WTC11 (cell line): ENCODE data around the gene ZNF626.
A peak's percentile ranks its signal among the peaks of the same experiment; 100 is the strongest.

Experiments
- ATF1 ChIP-seq: sonication (generic); formaldehyde crosslinking; IDR thresholded peaks from 2 replicates; pipeline ENCODE4 v1.8.1; 2023; ENCODE audit warnings: mild to moderate bottlenecking, moderate library complexity, missing genetic modification reagents
- FOXP1 ChIP-seq: sonication (generic); formaldehyde crosslinking; IDR thresholded peaks from 2 replicates; pipeline ENCODE4 v1.8.0; 2022; ENCODE audit warnings: missing genetic modification reagents, mild to moderate bottlenecking, moderate library complexity, borderline replicate concordance
- GTF2I ChIP-seq: fragments of 250-450 bp; sonication (Bioruptor Pico); conservative IDR thresholded peaks from 2 replicates; pipeline ENCODE4 v1.4.0; 2021; ENCODE audit warnings: mild to moderate bottlenecking
- IRF2 ChIP-seq: sonication (generic); formaldehyde crosslinking; IDR thresholded peaks from 2 replicates; pipeline ENCODE4 v1.8.0; 2022; ENCODE audit warnings: low read depth, missing genetic modification reagents, borderline replicate concordance
- JUN ChIP-seq: sonication (generic); formaldehyde crosslinking; IDR thresholded peaks from 2 replicates; pipeline ENCODE4 v1.8.0; 2023; ENCODE audit warnings: mild to moderate bottlenecking, missing genetic modification reagents
- NFYB ChIP-seq: sonication (generic); formaldehyde crosslinking; conservative IDR thresholded peaks from 2 replicates; pipeline ENCODE4 v1.8.0; 2022; ENCODE audit warnings: low read depth, missing genetic modification reagents
- RELA ChIP-seq: sonication (generic); formaldehyde crosslinking; IDR thresholded peaks from 2 replicates; pipeline ENCODE4 v1.8.1; 2022; ENCODE audit warnings: missing genetic modification reagents, mild to moderate bottlenecking, borderline replicate concordance
- ZBTB21 ChIP-seq: sonication (generic); formaldehyde crosslinking; IDR thresholded peaks from 2 replicates; pipeline ENCODE4 v1.8.1; 2023; ENCODE audit warnings: mild to moderate bottlenecking, missing genetic modification reagents, borderline replicate concordance
- ZNF138 ChIP-seq: sonication (generic); formaldehyde crosslinking; conservative IDR thresholded peaks from 2 replicates; pipeline ENCODE4 v1.8.1; 2022; ENCODE audit warnings: mild to moderate bottlenecking, moderate library complexity, missing genetic modification reagents
- TF ChIP-seq, protein P1 (sequence below): fragments of 200-600 bp; IDR thresholded peaks from 2 replicates; pipeline ENCODE4 v1.8.0; 2022; ENCODE audit warnings: antibody characterized with exemption
- TF ChIP-seq, protein P2 (sequence below): sonication (generic); formaldehyde crosslinking; IDR thresholded peaks from 2 replicates; pipeline ENCODE4 v1.8.0; 2023; ENCODE audit warnings: missing genetic modification reagents, mild to moderate bottlenecking, borderline replicate concordance
- TF ChIP-seq, protein P3 (sequence below): fragments of 250-450 bp; sonication (Bioruptor Pico); IDR thresholded peaks from 2 replicates; pipeline ENCODE4 v1.9.0; 2021; ENCODE audit warnings: moderate library complexity, mild to moderate bottlenecking, inconsistent platforms, borderline replicate concordance
- TF ChIP-seq, protein P4 (sequence below): sonication (generic); formaldehyde crosslinking; IDR thresholded peaks from 2 replicates; pipeline ENCODE4 v1.8.1; 2022; ENCODE audit warnings: low read depth, missing genetic modification reagents, borderline replicate concordance
- TF ChIP-seq, protein P5 (sequence below): sonication (generic); formaldehyde crosslinking; IDR thresholded peaks from 2 replicates; pipeline ENCODE4 v1.8.1; 2022; ENCODE audit warnings: missing genetic modification reagents, borderline replicate concordance

DNA sequence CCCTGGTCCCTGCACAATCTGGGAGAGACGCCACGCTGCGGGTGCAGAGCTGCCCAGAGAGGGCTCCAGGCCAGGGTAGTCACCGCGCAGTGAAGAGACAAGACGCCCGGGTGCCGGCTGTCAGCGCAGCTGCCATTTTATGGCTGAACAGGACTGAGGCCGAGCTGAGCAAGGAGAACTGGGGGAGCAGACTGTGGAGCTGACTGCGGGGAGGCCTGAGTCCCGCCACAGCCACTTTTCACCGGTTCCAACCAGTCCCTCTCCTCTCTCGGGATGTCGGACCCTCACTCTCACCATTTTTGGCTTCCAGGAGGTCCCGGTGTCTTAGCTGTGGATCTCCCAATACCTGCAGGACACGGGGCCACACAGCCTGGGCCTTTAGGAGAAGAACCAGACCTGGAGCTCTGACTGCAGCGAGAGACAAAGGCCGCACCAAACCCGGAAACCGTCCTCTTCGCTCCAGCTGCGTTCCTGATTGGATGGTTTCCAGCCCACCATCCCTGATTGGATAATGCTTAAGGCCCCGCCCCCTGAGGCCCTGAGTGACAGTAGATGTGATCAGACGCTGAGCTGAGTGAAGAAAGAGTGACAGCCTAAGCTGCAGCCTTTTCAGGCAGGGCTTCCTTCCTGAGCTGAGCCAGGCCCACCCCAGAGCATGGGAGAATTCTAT, at the start of gene ZNF626:
- TF ChIP-seq, protein P1, sequence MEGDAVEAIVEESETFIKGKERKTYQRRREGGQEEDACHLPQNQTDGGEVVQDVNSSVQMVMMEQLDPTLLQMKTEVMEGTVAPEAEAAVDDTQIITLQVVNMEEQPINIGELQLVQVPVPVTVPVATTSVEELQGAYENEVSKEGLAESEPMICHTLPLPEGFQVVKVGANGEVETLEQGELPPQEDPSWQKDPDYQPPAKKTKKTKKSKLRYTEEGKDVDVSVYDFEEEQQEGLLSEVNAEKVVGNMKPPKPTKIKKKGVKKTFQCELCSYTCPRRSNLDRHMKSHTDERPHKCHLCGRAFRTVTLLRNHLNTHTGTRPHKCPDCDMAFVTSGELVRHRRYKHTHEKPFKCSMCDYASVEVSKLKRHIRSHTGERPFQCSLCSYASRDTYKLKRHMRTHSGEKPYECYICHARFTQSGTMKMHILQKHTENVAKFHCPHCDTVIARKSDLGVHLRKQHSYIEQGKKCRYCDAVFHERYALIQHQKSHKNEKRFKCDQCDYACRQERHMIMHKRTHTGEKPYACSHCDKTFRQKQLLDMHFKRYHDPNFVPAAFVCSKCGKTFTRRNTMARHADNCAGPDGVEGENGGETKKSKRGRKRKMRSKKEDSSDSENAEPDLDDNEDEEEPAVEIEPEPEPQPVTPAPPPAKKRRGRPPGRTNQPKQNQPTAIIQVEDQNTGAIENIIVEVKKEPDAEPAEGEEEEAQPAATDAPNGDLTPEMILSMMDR, result no peak
- TF ChIP-seq, protein P2, sequence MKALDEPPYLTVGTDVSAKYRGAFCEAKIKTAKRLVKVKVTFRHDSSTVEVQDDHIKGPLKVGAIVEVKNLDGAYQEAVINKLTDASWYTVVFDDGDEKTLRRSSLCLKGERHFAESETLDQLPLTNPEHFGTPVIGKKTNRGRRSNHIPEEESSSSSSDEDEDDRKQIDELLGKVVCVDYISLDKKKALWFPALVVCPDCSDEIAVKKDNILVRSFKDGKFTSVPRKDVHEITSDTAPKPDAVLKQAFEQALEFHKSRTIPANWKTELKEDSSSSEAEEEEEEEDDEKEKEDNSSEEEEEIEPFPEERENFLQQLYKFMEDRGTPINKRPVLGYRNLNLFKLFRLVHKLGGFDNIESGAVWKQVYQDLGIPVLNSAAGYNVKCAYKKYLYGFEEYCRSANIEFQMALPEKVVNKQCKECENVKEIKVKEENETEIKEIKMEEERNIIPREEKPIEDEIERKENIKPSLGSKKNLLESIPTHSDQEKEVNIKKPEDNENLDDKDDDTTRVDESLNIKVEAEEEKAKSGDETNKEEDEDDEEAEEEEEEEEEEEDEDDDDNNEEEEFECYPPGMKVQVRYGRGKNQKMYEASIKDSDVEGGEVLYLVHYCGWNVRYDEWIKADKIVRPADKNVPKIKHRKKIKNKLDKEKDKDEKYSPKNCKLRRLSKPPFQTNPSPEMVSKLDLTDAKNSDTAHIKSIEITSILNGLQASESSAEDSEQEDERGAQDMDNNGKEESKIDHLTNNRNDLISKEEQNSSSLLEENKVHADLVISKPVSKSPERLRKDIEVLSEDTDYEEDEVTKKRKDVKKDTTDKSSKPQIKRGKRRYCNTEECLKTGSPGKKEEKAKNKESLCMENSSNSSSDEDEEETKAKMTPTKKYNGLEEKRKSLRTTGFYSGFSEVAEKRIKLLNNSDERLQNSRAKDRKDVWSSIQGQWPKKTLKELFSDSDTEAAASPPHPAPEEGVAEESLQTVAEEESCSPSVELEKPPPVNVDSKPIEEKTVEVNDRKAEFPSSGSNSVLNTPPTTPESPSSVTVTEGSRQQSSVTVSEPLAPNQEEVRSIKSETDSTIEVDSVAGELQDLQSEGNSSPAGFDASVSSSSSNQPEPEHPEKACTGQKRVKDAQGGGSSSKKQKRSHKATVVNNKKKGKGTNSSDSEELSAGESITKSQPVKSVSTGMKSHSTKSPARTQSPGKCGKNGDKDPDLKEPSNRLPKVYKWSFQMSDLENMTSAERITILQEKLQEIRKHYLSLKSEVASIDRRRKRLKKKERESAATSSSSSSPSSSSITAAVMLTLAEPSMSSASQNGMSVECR (CRISPR knock-in tag), result no peak
- TF ChIP-seq, protein P3, sequence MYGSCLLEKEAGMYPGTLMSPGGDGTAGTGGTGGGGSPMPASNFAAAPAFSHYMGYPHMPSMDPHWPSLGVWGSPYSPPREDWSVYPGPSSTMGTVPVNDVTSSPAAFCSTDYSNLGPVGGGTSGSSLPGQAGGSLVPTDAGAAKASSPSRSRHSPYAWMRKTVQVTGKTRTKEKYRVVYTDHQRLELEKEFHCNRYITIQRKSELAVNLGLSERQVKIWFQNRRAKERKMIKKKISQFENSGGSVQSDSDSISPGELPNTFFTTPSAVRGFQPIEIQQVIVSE (CRISPR knock-in tag), result no peak
- TF ChIP-seq JUN (CRISPR knock-in tag) (no peak), ZNF138 (no peak), RELA (no peak), GTF2I (CRISPR knock-in tag) (no peak), IRF2 (no peak), NFYB (CRISPR knock-in tag) (peak; percentile 95), ZBTB21 (CRISPR knock-in tag) (no peak), FOXP1 (CRISPR knock-in tag) (no peak), ATF1 (CRISPR knock-in tag) (no peak)
- TF ChIP-seq, protein P4, sequence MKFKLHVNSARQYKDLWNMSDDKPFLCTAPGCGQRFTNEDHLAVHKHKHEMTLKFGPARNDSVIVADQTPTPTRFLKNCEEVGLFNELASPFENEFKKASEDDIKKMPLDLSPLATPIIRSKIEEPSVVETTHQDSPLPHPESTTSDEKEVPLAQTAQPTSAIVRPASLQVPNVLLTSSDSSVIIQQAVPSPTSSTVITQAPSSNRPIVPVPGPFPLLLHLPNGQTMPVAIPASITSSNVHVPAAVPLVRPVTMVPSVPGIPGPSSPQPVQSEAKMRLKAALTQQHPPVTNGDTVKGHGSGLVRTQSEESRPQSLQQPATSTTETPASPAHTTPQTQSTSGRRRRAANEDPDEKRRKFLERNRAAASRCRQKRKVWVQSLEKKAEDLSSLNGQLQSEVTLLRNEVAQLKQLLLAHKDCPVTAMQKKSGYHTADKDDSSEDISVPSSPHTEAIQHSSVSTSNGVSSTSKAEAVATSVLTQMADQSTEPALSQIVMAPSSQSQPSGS (CRISPR knock-in tag), result no peak
- TF ChIP-seq, protein P5, sequence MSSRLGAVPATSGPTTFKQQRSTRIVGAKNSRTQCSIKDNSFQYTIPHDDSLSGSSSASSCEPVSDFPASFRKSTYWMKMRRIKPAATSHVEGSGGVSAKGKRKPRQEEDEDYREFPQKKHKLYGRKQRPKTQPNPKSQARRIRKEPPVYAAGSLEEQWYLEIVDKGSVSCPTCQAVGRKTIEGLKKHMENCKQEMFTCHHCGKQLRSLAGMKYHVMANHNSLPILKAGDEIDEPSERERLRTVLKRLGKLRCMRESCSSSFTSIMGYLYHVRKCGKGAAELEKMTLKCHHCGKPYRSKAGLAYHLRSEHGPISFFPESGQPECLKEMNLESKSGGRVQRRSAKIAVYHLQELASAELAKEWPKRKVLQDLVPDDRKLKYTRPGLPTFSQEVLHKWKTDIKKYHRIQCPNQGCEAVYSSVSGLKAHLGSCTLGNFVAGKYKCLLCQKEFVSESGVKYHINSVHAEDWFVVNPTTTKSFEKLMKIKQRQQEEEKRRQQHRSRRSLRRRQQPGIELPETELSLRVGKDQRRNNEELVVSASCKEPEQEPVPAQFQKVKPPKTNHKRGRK (CRISPR knock-in tag), result no peak
